CD4-positive, alpha-beta T cell treated with Interleukin-2 at 100 ng/mL for 4 hours (primary cell): ENCODE data around the gene BTG4.

Experiments
- DNase-seq: peaks from one replicate; pipeline ENCODE4 v3.0.0-alpha.2; 2020; ENCODE audit warnings: low spot score

The BTG4 gene

DNA sequence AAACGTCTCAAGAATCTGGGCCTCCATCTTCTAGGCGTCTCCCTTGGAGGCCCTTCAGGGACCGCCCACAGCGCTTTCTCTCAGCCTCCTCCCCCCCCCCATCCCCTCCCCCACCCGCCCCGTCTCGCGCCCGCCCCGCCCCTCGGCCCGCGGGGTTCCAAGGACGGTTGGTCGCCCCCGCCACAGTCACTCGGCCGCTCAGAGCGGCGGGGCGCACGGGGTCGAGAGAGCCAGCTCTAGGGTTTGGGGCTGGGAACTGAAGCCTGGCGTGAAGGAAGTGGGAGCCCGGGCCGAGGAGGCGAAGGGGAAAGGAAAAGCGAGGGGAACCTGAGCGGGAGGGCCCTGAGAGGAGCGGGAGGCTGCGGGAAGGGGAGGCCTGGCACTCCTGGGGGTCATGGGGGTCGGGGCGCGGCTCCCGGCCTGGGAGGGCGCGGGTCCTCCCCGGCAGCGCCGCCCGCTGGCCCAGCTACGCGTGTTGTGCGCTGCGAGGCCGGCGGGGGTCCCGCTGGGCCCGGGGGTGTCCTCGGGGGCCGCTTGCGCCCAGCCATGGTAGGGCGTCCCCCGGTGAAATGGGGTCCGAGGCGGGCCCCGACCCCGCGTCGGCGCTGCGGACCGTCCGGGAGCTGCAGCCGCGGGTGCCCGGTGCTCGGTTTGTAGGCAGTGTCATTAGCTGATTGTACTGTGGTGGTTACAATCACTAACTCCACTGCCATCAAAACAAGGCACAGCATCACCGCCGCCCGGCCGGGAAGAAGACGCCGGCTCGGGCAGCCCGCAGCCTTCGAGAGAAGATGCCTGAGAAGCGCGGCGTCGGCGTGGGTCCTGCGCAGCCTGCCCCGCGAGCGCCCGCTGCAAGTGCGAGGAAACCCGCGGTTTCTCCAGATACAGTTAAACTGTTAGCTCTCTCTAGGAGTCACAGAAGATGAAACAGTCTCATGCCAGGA lies at the start of gene BTG4:
BTG4 (minus strand) TSS at position 91 of the 944 bp plus-strand sequence. CDS start 13,610 bp downstream, outside the sequence.
- no peak for DNase-seq

DNA sequence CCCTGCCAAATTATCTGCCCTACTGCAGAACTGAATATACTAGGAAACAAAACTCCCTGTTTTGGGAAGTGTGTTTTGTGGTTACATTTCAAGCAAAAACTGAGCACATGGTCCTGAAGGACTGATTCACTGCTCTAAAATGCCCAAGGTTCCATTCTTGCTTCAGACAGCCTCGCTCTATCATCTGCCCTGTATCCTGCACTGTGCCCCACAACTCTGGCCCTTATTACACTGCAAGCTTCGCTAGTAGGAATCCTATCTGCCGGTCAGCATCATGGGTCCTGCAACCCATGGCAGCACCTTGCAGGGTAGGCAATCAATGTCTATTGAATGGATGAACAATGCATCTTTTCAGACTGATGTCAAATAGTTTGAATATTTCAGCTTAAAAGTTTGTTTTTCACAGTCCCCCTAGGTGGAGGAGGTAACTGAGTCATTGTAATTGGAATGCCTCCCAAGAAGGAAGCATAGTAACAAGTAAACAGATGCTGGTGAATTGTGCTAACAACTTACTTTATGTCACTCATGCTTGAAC lies 49.7 kb upstream of the BTG4 start:
- no peak for DNase-seq

DNA sequence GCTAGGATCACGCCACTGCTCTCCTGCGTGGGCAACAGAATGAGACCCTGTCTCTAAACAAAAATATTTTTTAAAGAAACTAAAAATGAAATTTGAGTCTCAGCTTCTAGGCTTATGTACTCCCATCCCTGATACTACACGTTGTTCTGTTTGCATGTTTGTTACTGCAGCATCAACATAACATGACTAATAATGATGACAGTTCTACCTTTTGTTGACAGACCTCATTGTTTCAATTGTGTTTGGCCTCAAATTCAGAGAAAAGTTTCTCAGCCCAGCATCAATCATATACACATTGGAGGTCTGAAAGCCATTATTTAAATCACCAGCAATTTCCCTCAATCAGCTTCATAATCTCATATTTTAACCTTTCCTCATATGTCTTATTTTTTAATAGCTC lies 49.1 kb upstream of the BTG4 start:
- no peak for DNase-seq

DNA sequence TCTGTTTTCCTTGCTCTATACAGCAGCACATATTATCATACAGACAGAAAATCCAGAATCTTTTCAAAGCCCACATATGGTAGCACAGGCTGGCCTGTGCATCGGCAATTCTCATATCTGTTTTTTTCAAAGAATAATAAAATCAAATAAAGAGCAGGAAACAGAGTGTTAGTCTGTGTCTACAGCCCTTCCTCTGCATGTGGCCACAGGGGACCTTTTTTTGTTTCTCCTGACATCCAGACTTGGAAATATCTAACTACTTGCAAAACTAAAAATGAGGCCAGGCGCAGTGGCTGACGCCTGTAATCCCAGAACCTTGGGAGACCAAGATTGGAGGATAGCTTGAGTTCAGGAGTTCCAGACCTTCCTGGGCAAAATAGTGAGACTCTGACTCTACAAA lies 48.6 kb upstream of the BTG4 start:
- DNase-seq: no peak

DNA sequence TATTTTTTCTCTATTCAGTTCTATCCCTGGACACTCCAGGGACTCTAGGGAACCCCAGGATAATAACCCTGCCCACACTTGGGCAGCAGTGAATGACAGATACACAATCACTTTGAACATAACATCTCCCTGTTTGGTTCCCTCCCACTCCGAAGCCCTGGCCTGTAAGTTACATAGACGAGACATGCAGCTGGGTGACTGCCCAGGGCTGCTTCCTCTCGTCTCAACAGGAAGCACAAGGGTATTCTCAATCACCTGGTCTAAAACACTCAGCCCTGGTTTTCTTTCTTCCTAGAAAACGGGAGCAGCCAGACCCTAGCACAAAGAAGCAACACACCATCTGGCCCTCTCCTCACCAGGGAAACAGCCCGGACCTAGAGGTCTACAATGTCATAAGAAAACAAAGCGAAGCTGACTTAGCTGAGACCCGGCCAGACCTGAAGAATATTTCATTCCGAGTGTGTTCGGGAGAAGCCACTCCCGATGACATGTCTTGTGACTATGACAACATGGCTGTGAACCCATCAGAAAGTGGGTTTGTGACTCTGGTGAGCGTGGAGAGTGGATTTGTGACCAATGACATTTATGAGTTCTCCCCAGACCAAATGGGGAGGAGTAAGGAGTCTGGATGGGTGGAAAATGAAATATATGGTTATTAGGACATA lies 47.7 kb upstream of the BTG4 start:
- DNase-seq: no peak

DNA sequence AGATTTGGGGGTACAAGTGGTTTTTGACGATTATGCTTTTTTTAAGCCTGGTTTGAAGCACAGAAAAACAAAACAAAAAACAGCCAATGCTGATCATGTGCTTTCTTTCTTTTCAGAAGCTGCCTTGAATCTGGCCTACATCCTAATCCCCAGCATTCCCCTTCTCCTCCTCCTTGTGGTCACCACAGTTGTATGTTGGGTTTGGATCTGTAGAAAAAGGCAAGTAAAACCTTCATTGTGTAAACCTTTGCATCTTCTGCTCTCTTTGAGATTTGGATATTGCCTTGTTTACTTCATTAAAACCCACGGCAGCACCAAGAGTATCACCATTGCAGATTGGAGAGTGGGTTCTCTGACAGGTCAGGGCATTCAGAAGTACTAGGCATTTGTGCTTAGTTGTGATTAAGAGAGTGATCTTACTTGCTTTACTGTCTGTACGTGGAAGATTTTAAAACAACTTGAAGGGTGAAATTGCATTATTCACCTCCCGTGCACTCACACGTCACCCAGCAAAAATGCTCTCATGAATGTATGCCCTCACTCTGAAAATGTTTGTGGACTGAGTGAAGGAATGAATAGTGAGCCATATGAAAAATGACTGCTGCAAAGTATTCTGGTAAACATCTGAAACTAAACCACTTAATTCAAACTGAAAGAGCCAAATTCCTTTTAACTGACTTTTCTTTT lies 45.4 kb upstream of the BTG4 start:
- no peak for DNase-seq

DNA sequence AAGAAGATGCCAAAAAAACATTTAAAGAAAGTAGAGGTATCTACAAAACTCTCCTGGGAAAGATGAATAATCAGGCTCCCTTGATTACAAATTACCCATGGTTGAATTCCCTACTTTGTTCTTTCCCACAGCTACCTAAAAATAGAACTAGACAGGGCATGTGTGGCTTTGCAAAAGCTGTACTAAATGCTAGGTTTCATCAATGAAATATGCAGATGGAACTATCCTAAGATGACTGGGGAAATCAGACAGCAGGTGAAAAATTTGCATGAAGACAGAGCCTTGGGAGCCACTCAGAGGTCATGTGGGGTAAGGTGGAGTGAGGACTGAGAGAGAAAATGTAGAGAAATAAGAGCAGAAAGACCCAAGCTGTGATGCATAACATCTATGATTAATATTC lies 43.1 kb upstream of the BTG4 start:
- DNase-seq: no peak

DNA sequence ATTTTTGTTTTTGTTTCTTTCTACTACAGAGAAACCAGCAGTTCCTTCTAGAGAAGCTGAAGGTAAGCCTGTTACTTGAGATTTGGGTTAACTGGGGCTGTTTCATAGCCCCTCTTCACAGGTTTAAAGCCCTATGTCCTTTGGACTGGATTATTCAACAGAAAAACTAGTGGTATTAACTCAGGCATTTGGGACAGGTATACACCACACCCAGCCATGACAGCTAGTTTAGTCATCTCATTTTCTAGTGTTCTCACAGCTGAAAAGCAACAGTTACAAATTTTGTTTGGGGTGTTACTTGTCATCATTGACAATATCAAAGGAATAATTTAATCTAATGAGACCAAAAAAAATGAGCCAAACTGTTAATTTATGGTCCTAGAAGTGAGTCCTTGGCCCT lies 42.3 kb upstream of the BTG4 start:
- no peak for DNase-seq

DNA sequence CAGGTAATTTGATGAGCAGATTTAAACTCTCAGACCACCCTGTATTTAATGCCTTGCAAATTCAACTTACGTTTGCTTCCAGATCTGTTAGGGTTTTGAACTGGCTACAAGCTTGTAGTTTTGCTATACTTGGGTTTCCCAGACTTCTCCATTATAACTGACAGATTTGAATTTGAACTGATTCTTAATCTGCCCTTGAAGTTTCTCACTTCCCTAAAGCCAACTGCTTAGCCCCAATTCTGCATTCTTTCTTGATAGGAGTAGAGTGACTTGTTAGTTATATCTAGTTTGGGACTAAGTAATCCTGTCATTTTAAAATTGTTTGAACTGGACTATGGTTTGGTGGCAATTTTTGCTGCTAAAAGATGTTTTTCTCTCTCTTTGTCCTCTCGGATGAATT lies 38.1 kb upstream of the BTG4 start:
- no peak for DNase-seq

DNA sequence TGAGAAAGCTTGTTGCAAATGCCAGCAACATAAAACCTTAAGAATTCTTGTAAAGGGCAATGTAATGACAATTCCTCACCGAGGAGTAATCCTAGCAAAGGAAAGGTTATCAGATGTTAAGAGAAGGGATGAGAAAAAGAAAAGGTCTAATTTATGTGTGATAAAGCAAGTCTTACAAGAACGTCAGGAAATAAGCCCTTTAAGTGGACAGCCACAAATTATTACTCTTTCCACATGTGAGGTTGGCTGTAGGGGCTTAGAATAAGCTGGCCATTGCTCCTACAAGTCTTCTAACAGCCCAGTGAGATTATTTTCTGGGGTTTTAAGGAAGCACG lies 37.6 kb upstream of the BTG4 start:
- no peak for DNase-seq

DNA sequence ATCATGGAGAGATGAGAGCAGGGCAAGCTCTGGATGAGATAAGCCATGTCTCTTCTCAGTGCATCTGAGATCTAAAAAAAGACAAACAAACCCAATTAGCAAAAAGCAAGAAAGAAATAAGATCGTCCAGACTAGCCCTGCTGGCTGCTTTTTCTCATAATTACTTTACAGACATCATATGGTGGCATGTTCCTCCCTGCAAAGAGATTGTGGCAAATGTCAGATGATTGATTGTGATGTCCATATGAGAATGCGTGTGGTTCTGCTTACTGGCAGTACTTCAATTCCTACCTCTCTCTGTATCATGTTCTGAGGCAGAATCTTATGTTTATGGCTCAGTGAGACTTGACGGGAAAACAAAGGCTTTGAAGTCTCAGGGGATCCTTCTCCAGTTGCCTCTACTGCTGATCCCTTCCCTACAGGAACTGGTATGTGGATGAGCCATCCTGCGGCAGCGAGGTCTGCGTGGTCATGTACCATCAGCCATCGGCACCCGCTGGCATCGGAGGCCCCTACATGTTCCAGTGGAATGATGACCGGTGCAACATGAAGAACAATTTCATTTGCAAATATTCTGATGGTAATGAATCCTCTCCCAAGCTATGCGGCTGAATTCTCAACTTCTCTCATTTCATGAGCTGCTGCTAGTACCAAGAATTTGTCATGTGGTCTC lies 37.1 kb upstream of the BTG4 start:
- no peak for DNase-seq

DNA sequence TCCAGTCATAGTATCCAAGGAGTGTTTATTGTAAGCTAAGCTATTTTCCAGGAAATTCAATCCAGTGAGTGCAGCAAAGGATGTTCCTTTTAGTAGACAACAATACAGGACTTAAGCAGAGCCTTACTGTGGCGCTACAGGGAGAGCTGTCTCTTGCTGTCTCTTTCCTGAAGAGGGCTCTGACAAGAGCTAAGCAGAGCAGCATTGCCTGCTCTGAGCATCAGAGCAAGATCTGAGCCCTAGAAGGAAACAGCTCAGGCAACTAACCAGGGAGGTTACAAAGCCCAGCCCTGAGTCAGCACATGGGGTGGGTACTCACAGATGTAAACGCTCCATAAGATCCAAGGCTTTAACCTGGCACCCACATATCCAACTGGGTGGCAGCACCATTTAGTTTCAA lies 36.3 kb upstream of the BTG4 start:
- no peak for DNase-seq

DNA sequence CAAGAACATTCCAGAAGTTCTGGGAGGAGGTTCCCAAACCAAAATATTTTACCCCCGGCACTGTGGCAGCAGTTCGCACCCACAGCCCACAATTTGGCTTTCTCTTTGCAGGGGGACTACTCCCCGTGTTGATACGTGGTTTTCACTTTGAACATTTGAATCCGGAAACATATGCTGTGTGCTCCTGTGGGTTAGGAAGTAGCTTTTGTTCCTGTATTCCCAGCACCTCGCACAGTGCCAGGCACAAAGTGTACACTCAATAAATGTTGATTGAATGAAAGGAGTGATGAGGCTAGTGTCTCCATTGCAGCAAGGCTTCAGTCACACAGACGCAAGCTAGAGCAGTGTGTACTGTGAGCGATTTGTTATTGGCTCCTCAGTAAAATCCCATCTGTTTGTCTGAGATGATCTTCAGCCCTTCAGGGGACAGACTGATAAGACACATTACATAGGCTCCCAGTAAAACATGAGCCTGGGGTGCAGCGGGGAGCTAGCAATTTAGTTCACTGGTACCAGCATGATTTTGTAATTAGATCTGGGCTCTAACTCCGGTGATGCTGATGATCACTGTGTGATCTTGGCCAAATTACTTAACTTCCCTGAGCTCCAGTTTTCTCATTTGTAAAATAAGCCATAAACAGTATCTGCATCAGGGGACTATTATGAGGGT lies 30.6 kb upstream of the BTG4 start:
- no peak for DNase-seq

DNA sequence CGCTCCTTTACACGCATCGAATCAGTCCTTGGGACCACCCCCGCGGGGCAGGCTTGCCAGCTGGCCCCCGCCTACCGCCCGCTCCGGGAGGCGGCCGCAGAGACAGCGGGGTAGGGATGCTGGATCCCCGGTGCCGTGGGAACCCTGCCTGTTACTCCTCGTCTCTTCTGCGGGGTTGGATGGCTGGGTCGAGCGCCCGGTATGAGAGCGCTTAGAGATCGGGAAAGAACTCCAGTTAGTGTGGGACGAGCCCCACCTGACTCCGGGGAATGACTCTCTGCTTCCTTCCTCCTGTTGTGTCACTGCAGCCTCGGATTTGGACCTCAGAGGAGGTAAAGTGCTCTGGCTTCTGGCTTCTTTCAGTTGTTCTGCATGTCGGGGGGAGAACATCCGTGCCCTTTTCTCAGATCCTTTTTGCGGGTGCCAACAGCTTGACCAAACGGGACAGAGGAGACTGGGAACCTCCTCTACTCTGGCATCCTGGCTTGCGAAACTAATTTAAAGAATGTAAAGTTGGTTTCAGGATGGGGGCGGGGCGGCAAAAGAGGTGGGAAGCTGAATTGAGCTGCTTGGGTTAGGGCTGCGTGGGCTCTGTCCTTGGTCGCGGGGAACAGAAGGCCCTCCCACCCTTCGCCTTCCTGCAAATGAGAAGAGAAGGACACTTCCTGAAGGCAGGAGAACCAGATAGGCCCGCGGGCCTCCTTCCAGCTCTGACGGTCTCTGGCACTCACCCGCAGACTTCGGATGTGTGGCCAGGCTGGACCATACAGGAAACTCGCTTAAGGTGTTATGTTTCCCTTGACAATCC lies 29.3 kb upstream of the BTG4 start:
- DNase-seq: no peak

DNA sequence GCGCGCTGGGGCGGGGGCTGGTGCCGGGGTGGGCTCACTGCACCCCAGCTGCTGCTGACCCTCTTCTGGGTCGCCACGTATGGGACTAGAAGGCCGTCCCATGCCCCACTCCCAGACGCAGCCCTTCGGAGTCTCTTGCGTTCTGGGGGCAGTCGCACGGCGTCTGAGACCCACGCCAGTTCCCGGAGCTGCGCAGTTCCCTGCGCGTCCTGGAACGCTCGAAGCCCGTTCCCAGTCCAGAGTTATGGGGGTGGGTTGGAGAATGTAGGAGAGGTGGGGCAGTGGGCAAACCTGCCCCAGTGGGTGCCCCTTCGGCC lies 28.7 kb upstream of the BTG4 start:
- DNase-seq: no peak

DNA sequence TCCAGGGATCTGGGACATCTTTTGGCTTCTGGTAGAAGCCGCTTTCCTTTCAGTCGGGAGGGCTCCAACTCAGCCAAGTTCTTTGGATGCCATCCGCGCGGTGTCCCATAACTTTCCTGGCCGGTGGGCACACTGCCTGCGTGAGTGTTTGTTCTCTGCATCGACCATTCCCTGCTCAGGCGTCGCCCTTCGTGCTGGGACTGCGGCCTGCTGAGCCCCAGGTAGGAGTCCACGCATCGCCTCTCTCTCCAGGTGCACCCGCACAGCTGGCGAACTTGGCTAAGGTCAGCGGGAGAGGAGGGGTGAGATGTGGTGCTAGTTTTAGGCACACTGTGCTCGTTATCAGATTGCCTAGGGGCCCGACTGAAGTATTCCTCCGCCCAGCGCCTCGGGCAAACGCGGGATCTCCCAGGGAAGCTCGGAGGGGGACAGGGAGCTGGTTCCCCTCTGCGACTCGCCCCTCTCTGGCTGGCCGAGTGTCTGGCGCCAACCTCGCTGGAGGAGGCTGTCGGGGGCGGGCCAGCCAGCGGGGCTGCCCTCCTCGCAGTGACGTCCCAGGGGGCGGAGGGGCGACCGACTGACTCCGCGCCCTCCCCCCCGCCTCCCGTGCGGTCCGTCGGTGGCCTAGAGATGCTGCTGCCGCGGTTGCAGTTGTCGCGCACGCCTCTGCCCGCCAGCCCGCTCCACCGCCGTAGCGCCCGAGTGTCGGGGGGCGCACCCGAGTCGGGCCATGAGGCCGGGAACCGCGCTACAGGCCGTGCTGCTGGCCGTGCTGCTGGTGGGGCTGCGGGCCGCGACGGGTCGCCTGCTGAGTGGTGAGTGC lies 28.1 kb upstream of the BTG4 start, which contains the start of gene LAYN:
LAYN (plus strand) TSS at position 607 of the 823 bp plus-strand sequence; CDS start at position 731, 124 bp downstream.
- no peak for DNase-seq

DNA sequence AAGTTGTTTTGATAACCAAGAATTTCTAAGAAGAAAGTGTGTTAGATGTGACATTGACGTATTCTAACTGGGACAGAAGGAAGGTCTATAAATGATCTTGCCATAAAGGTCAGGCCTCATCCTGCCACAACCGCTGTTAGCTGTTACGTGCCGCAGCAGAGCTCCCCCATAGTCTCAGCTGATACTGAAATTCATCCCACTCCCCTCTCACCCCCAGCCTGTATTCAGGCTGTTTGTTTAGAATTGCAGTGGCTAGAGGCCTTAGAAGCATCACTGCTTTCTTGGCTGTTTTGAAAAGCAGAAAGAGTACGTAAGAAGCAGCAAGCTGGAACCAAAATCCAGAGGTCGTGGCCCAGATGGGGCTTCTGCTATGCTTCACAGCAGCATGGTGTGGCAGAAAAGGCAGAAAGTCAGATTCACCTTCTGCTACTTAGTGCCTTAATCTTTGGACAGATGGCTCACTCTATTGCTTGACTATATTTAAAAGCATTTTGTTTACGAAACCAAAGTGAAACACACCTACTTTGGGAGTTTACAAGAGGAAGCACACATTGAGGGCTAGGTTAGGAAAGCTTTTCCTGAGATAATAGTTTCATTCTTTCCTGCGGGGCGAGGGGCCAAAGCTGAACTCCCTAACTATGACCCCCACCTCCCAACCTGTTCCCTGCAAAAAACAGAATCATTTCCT lies 27.4 kb upstream of the BTG4 start:
- DNase-seq: no peak

DNA sequence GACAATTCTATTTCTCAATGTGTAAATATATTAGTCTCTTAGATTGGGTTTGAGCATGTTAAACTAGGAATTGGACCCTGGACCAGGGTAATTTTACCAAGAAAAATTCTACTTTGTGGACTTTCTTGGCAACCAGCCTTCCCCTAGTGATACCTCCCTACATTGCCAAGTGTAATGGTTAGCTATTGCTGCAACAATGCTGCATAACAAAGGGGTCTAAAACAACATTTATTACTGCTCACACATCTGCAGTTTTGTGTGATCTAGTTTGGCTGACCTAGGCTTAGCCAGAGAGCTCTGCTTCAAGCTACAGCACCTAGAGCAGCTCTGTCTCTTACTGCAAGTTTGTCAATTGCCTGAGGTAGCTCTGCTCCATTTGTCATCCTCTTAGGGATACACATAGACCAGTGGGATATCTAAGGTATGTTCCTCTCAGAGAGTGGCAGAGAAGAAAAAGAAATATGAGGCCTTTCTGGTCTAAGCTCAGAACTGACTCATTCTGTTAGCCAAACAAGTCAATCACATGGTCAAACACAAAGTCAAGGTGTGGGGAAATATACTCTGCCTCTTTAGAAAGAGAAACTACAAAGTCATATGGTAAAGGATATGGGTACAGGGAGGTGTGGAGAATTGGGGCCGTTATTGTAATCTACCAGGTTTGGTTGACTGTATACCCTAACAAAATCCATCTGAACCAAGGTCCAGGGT lies 26.4 kb upstream of the BTG4 start:
- no peak for DNase-seq
